HepG2 (cell line): ENCODE results near the gene MCOLN3. TPM values are rescaled to one million over a fixed set of nuclear protein-coding genes. Genes with fewer than 3 reads are reported as not detected.

Experiments
- E2F1 ChIP-seq: sonication (generic); formaldehyde crosslinking; IDR thresholded peaks from 2 replicates; pipeline ENCODE4 v1.5.0; 2020; ENCODE audit warnings: missing genetic modification reagents
- EEA1 ChIP-seq: sonication (generic); formaldehyde crosslinking; IDR thresholded peaks from 2 replicates; pipeline ENCODE4 v1.5.1; 2020; ENCODE audit warnings: mild to moderate bottlenecking, missing genetic modification reagents, borderline replicate concordance
- IRF2 ChIP-seq: IDR thresholded peaks from 2 replicates; pipeline ENCODE4 v1.6.1; 2018; ENCODE audit warnings: missing genetic modification reagents, missing compliant biosample characterization
- NCOR1 ChIP-seq: fragments of 200-600 bp; sonication (generic); IDR thresholded peaks from 2 replicates; pipeline ENCODE4 v1.7.0; 2017; ENCODE audit warnings: antibody characterized with exemption, low read length, borderline replicate concordance
- SMARCC2 ChIP-seq: fragments of 450-650 bp; IDR thresholded peaks from 2 replicates; pipeline ENCODE4 v1.6.1; 2017; ENCODE audit warnings: antibody characterized with exemption, mild to moderate bottlenecking
- USF2 ChIP-seq, 2 experiments: sonication (generic) in 1 of 2; formaldehyde crosslinking in 1 of 2; IDR thresholded peaks; 2 replicates each; pipeline versions ENCODE4 v1.5.1 to v1.6.1; 2011 to 2020; ENCODE audit warnings: borderline replicate concordance in 1 of 2, low read depth in 1 of 2, low read length in 1 of 2, mild to moderate bottlenecking in 1 of 2, missing genetic modification reagents in 1 of 2, moderate library complexity in 1 of 2
- ZNF18 ChIP-seq: sonication (generic); formaldehyde crosslinking; IDR thresholded peaks from 2 replicates; pipeline ENCODE4 v1.8.0; 2022; ENCODE audit warnings: mild to moderate bottlenecking, missing genetic modification reagents; ENCODE audit not compliant: insufficient replicate concordance
- polyA plus RNA-seq, 8 experiments: library from polyadenylated mRNA; depleted of rRNA in 3 of 8; stranded (reverse) in 7 of 8; unstranded in 1 of 8; fragments of >200 nt; fragmentation: Illumina TruSeq in 4 of 8; extraction: Trizol in 4 of 8; gene quantifications; 2 replicates each; pipeline versions ENCODE4 v1.2.1 to v1.2.3, GENCODE V29; 2011 to 2016; ENCODE audit warnings: low read depth in 4 of 8, missing spikeins in 1 of 8, mixed read lengths in 1 of 8; ENCODE audit not compliant: insufficient read depth in 1 of 8
- total RNA-seq, 5 experiments: library from RNA; depleted of rRNA; stranded (reverse); fragments of >200 nt; fragmentation: Illumina TruSeq; extraction: Trizol; gene quantifications; 2 replicates each; pipeline ENCODE4 v1.2.3, GENCODE V29; 2016; ENCODE audit warnings: low read depth in 1 of 5
- TF ChIP-seq, protein P1 (sequence below): fragments of 450-650 bp; IDR thresholded peaks from 2 replicates; pipeline ENCODE4 v1.6.1; 2017
- TF ChIP-seq, protein P2 (sequence below): sonication (generic); formaldehyde crosslinking; conservative IDR thresholded peaks from 2 replicates; pipeline ENCODE4 v1.4.0; 2020; ENCODE audit warnings: missing genetic modification reagents

MCOLN3 gene
- total and polyA plus RNA-seq, 2 of the 13 experiments (the other 11 are each of a cell fraction or from before 2014, with no cell fraction given): 0.04 TPM

- no peak for TF ChIP-seq USF2 (IDR thresholded peaks at IDR 0.05; ENCODE audit: low read depth, low read length)
- no peak for TF ChIP-seq USF2 (CRISPR knock-in tag; IDR thresholded peaks at IDR 0.05; ENCODE audit: borderline replicate concordance)
- TF ChIP-seq IRF2 (CRISPR knock-in tag): no peak
- TF ChIP-seq, protein P1, sequence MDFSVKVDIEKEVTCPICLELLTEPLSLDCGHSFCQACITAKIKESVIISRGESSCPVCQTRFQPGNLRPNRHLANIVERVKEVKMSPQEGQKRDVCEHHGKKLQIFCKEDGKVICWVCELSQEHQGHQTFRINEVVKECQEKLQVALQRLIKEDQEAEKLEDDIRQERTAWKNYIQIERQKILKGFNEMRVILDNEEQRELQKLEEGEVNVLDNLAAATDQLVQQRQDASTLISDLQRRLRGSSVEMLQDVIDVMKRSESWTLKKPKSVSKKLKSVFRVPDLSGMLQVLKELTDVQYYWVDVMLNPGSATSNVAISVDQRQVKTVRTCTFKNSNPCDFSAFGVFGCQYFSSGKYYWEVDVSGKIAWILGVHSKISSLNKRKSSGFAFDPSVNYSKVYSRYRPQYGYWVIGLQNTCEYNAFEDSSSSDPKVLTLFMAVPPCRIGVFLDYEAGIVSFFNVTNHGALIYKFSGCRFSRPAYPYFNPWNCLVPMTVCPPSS: no peak
- TF ChIP-seq ZNF18 (CRISPR knock-in tag): no peak
- TF ChIP-seq E2F1 (CRISPR knock-in tag): no peak
- no peak for TF ChIP-seq EEA1 (CRISPR knock-in tag)
- TF ChIP-seq NCOR1: no peak
- TF ChIP-seq, protein P2, sequence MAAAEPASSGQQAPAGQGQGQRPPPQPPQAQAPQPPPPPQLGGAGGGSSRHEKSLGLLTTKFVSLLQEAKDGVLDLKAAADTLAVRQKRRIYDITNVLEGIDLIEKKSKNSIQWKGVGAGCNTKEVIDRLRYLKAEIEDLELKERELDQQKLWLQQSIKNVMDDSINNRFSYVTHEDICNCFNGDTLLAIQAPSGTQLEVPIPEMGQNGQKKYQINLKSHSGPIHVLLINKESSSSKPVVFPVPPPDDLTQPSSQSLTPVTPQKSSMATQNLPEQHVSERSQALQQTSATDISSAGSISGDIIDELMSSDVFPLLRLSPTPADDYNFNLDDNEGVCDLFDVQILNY: no peak
- TF ChIP-seq SMARCC2: no peak
Observed at GRCh38 chr1:85028151-85028550, 20.1 kb downstream of the MCOLN3 start (continued).
